NOMO-1 (cell line): ENCODE data around the gene VSIR.

Experiments used
- DNase-seq, 2 experiments: peaks; one replicate each; lab custom pipeline; 2025; ENCODE audit not compliant: unreplicated experiment in 2 of 2; lab: John Stamatoyannopoulos, UW

Gene VSIR

GRCh38 chr10:71717056-71717455, 56.3 kb downstream of the VSIR start:
- no peak for DNase-seq

DNA sequence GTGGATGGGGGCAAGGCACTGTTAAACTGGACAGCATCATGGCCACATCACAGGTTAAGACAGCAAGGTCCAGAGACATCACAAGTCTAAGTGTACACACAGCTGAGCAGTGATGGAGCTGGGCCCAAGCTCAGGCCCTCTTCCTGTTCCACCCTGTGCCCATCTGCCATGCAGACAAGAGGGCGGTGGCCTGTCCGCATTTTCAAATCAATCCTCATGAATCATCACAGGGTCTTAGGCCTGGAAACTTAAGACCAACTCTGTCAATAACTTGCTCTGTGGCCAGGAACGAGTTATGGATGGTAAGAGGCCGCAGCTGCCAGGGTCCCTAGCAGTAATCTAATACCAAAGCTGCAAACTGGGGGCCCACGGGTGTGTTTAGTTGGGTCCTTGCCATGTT, 56.9 kb downstream of the VSIR start:
- no peak for DNase-seq

- no peak for DNase-seq
Observed at GRCh38 chr10:71715860-71716259, 57.5 kb downstream of the VSIR start.

DNA sequence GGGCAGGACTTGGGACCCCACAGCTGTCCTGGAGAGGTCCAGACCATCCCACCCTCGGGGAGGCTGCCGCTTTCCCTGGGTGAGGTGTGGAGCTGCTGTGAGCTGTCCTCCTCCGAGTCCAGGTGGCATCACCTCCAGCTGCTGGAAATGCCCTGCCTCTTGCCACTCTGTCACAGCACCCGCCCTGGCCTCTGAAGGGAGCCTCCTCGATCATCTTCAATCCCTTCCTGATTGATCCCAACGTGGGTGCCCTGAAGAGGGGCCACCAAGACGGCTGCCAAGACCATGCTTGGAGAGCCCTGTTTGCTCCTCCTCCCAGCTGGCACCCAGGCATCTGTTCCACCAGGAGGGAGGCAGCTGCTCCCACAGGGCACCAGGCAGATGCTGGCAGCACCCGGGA, 58.3 kb downstream of the VSIR start:
- DNase-seq = no peak

DNA sequence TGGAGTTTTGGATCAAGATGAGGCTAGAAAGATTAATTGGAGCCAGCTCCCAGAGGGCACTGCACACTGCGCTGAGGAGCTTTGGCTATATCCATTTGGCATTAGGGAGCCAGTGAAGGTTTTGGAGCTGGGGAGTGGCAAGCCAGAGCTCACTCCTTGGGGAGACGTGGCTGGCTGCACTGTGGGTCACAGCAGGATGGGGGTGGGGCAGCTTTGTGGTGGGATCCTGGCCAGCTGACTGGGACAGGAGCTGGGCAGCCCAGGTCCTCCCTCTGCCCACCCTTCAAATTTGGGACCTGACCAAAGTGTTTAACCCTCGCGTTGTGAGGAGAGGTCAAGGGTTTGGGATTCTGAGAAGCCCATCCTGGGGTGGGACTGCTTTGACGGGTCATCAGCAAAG, 58.7 kb downstream of the VSIR start:
- DNase-seq = no peak

DNA sequence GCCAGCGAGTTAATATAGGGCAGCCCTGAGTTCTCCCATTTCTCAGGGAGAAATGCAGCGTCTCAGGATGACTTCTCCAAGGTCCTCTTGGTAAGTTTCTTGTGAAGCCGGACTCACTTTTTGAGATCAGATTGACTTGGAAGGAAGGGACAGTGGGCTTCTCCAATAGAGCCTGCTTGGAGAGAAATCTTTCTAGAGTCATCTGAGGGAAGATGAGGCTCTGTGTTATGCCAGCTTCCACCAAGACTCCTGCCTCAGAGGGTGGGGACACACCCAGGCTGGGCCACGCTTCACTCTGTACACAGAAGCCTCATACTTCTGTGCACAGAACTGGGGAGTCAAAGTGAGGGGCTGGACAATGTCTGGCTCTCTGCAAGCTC, 59.3 kb downstream of the VSIR start:
- no peak for DNase-seq

GRCh38 chr10:71713135-71714030, 59.9 kb downstream of the VSIR start:
- peak; percentile 81 to 92 for DNase-seq

GRCh38 chr10:71712572-71713134, 60.7 kb downstream of the VSIR start:
- no peak for DNase-seq

DNA sequence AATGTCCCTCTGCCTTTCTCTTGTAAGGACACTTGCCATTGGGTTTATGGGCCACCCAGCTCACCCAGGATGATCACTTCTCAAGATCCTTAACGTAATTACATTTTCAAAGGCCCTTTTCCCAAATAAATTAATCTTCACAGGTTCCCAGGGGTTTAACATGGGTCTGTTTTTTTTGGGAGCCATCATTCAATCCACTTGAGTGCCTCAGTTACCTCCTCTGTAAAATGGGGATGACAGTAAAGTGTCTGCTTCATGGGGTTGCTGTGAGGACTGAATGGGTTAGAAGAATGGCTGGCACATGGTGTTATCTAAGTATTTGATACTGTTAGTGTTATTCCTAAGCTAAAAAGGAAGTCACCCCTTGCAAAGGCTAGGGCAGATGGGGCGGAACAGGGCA, 61.1 kb downstream of the VSIR start:
- DNase-seq = no peak

GRCh38 chr10:71711052-71711623, 62.2 kb downstream of the VSIR start:
- no peak for DNase-seq

- no peak for DNase-seq
Observed at GRCh38 chr10:71710519-71710918, 62.8 kb downstream of the VSIR start.

DNA sequence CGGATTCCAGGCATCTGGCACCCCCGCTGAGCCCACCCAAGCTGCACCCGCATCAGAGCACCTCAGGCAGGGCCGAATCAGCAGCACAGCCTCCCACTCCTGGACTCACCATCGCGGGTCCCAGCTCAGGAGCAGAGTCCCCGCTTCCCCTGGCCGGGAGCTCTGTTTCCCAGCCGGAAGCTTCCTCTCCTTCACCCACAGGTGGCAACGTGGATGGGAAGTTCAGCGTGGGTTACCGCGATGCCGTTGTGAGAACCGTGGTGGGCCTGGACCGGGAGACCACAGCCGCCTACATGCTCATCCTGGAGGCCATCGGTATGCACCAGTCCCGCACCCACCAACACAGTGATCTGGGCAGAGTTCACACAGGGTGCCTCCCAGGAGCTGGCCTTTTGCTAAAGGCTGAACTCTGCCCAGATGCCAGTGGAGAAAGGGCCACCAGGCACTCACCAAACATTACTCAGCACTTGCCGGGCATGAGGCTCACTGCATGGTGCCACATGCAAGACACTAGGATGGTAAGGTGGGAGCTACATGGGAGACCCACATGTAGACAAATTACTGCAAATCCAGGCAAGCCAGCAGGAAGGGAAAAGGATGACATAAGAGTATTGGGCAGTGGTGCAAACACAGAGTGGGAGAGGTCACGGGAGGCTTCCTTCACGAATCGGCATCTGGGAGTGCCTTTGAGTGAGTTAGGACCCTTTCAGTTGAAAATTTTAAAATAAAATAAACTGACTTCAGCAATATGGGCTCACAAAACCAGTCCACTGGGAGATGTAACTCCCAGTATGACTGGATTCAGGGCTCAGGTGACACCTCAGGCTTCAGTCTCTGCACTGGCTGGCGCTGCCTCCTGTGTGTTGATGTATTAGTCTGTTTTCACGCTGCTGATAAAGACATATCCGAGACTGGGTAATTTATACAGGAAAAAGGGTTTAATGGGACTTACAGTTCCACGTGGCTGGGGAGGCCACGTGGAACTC, 64.1 kb downstream of the VSIR start:
- DNase-seq = no peak

- DNase-seq = peak in 1 of 2 experiments; percentile 23
Observed at GRCh38 chr10:71708301-71708703, 65.0 kb downstream of the VSIR start.

DNA sequence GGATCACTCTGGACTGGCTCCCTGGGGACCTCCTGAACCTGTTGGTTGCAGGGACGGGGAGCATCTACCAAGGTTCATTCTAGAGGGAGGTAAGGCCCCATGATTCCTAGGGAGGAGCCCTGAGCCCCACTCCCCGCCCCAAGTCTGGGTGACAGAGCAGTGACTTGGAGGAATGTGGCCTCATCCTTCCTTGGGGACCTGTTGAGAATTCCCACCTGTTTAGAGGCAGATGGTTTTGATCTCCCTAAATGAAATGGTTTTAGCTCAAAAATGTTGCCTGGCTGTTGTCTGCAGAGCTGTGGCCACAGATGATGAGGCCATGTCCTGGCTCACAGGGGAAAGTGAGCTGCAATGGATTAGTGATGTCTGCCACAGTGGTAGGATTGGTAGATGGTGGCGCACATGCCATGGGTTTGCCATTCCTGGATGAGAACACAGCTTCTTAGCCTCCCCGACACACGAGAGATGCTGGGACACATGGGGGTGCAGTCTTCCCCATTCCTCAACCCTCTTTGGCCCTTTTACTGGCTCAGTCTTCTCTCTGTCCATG, 66.0 kb downstream of the VSIR start:
- DNase-seq = no peak

DNA sequence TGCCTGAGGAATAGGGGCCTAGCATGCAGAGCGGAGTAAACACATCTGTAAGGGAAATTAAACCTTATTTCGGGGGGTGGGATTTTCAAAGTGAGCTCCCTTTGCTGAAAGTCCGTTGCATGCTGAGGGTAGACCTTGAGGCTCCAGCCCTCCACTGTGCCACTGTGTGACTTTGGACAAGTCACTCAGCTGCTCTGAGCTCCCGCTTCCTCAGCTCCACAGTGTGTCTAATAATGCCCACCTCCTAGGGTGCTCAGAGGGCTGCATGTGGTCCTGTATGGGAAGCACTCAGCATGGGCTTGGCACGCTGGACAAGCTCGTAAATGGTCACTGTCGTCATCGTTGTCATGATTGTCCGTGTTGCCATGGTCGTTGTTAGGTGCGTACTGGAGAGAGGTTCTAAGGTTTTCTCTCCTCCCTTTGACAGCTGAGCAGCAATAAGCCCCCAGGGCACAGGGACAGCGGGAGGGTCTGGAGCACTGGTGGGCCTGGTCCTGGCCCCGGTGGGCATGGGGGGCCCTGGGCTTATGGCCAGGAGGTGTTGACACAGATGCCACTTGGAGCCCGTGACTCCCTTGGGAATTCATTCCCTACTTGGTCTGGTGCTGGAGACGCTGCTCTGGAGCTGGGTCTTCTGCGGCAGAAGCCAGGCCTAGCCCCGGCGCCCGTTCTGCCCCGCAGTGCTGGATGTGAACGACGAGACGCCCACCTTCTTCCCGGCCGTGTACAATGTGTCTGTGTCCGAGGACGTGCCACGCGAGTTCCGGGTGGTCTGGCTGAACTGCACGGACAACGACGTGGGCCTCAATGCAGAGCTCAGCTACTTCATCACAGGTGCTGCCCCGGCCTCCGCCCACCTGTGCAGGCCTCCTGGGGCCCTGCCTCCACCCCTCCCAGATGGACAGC, 66.9 kb downstream of the VSIR start:
- DNase-seq = no peak

DNA sequence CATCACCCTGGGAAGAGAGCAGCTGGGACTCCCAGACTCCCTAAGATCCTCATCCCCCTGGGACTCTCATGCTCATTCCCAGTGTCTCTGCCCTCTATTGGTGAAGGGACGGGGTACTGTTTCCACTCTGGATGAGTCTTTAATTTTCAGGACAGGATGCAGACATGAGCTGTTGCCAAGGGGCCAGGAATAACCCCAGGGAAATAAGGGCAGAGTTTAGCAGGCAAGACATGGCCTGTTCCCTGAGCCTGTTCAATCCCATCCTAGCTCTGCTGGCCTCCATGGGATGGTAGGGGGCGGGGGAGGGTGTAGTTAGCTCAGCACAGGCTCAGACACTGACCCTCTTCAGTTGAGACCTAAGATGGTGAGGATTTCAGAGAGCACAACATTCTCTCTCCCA, 67.7 kb downstream of the VSIR start:
- no peak for DNase-seq

DNA sequence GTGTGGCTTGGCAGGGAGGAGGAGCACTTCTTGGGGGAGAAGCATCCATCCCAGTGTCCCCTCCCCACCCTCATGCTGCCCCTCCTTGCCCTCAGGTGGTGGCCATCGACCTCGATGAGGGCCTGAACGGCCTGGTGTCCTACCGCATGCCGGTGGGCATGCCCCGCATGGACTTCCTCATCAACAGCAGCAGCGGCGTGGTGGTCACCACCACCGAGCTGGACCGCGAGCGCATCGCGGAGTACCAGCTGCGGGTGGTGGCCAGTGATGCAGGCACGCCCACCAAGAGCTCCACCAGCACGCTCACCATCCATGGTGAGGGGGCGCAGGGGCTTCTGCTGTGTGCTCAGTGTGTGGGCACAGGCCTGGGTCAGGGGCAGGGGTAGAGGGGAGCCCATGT, 68.5 kb downstream of the VSIR start:
- no peak for DNase-seq

DNA sequence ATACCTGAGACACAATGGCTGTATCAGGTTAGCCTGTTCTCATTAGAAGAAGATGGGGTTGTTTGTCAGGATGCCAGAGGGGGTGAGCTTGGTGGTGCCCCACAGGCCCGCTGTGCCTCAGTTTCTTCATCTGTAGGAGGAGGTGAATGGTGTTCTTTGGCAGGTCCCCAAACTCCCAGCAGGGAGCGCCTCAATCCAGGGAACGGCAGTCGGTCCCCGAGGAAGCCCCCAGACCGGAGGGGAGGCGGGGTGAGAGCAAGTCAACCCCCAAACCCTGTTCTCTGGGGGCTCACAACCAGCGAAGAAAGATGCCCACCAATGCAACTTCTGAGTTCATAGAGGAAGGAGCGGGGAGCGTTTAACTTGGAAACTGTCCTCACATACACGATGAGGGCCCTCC, 69.7 kb downstream of the VSIR start:
- no peak for DNase-seq

DNA sequence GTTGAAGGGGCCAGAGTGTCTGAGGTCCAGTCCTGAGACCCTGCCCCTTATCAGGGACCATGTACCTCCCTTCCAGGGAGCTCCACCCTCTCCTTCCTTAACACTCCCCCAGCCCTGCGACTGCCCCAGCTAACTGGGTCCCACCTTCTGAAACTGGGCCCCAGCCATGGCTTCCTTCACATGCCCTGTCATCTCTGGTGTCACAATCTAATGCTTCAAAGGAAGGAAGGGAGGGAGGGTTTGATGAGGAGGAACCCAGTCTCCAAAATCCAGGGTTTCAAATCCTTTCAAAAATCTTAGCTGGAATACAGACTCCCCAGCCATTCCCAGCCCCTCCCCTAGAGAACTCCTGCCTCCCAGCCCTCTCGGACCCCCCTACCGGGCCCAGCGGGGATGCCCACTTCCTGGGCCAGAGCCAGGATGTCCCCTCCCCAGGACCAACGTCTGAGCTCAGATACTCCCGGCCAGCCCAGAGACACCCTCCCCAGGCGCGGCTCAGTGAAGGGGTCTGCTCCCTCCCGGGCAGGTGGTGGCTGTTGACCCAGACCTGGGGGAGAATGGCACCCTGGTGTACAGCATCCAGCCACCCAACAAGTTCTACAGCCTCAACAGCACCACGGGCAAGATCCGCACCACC, 71.7 kb downstream of the VSIR start:
- peak in 1 of 2 experiments; percentile 16 for DNase-seq
